ENCODE data around the gene AHRR. TPM values are rescaled to one million over a fixed set of nuclear protein-coding genes. Genes with fewer than 3 reads are reported as not detected.

Gene AHRR
- polyA plus RNA-seq, 3 donors: 1.6 to 2.1 (median 1.9) TPM

GRCh38 chr5:423626-424261 is 102.2 kb downstream of the AHRR start:
- no peak for DNase-seq (ENCODE audit: low read depth in 3 of 3, low spot score in 2 of 3)

GRCh38 chr5:424301-425110 is 103.0 kb downstream of the AHRR start:
- no peak for DNase-seq (ENCODE audit: low read depth in 3 of 3, low spot score in 2 of 3)

- no peak for DNase-seq (ENCODE audit: low read depth in 3 of 3, low spot score in 2 of 3)
Measured at GRCh38 chr5:425714-426113, 104.2 kb downstream of the AHRR start.

GRCh38 chr5:426392-426976 is 105.0 kb downstream of the AHRR start:
- DNase-seq (ENCODE audit: low read depth in 3 of 3, low spot score in 2 of 3): no peak

- no peak for DNase-seq (ENCODE audit: low read depth in 3 of 3, low spot score in 2 of 3)
Measured at GRCh38 chr5:427415-428087, 106.0 kb downstream of the AHRR start.

- DNase-seq (ENCODE audit: low read depth in 3 of 3, low spot score in 2 of 3): no peak
Measured at GRCh38 chr5:428219-428618, 106.7 kb downstream of the AHRR start.

GRCh38 chr5:428754-429452 is 107.4 kb downstream of the AHRR start:
- no peak for DNase-seq (ENCODE audit: low read depth in 3 of 3, low spot score in 2 of 3)

GRCh38 chr5:429453-430188 is 108.1 kb downstream of the AHRR start:
- DNase-seq (ENCODE audit: low read depth in 3 of 3, low spot score in 2 of 3): no peak

GRCh38 chr5:430214-430925 is 108.9 kb downstream of the AHRR start:
- DNase-seq (ENCODE audit: low read depth in 3 of 3, low spot score in 2 of 3): no peak

GRCh38 chr5:431001-431710 is 109.6 kb downstream of the AHRR start:
- no peak for DNase-seq (ENCODE audit: low read depth in 3 of 3, low spot score in 2 of 3)

GRCh38 chr5:431711-432050 is 110.2 kb downstream of the AHRR start:
- DNase-seq (ENCODE audit: low read depth in 3 of 3, low spot score in 2 of 3): no peak

- no peak for DNase-seq (ENCODE audit: low read depth in 3 of 3, low spot score in 2 of 3)
Measured at GRCh38 chr5:432201-432927, 110.8 kb downstream of the AHRR start.

- no peak for DNase-seq (ENCODE audit: low read depth in 3 of 3, low spot score in 2 of 3)
Measured at GRCh38 chr5:432928-433791, 111.6 kb downstream of the AHRR start.

GRCh38 chr5:433836-434235 is 112.3 kb downstream of the AHRR start:
- no peak for DNase-seq (ENCODE audit: low read depth in 3 of 3, low spot score in 2 of 3)

- DNase-seq (ENCODE audit: low read depth in 3 of 3, low spot score in 2 of 3): no peak
Measured at GRCh38 chr5:434443-435146, 113.1 kb downstream of the AHRR start.

GRCh38 chr5:435156-435790 is 113.8 kb downstream of the AHRR start:
- DNase-seq (ENCODE audit: low read depth in 3 of 3, low spot score in 2 of 3): no peak
